HCT116 (cell line): ENCODE measurements around the gene STYXL2. TPM values are rescaled to one million over a fixed set of nuclear protein-coding genes. Genes with fewer than 3 reads are reported as not detected.

Source experiments
- ATAC-seq: fragments of 200-7000 bp; cut with Tn5 transposase; 2 replicates; pipeline ENCODE4 v1.9.1; 2020; ENCODE audit warnings: mild to moderate bottlenecking, moderate library complexity
- BruUV-seq: library from RNA; stranded (reverse); fragments of 400-500 nt; replicated peaks from 2 replicates; lab custom pipeline; 2021; lab: Mats Ljungman, UMichigan
- CTCF ChIA-PET: fragments of 300-600 bp; sonication (Branson Sonifier 250); formaldehyde crosslinking; loops from one replicate; lab custom pipeline; 2021; ENCODE audit warnings: antibody characterized with exemption; lab: Charles Lee
- POLR2A ChIA-PET: fragments of 300-600, 350-600 bp; sonication (Branson Sonifier 250); formaldehyde crosslinking; loops from one replicate; lab custom pipeline; 2021; ENCODE audit warnings: antibody characterized with exemption; lab: Charles Lee
- RAD21 ChIA-PET, 2 experiments: fragments of 300-600 bp; sonication (Branson Sonifier 250); formaldehyde crosslinking; loops; one replicate each; lab custom pipeline; 2023; ENCODE audit warnings: low total read pairs in 2 of 2; ENCODE audit not compliant: uncharacterized antibody in 2 of 2, unreplicated experiment in 2 of 2, low non-redundant PET in 1 of 2; lab: Charles Lee
- DNase-seq: peaks from one replicate; pipeline ENCODE4 v3.0.0-alpha.2; 2010; ENCODE audit warnings: low read depth, low spot score
- H2AFZ ChIP-seq: fragments of 200-600 bp; shearing (Covaris generic), sonication (generic); 2 replicates; pipeline ENCODE4 v1.6.1; 2017; ENCODE audit warnings: low read depth, mixed run types, mixed read lengths, antibody characterized with exemption, low read length; ENCODE audit not compliant: poor library complexity, severe bottlenecking
- H3K27ac ChIP-seq: 2 replicates; pipeline ENCODE4 v1.5.1; 2012; ENCODE audit warnings: low read depth, low read length
- H3K27me3 ChIP-seq: fragments of 200-600 bp; sonication (generic); 2 replicates; pipeline ENCODE4 v1.6.1; 2016; ENCODE audit warnings: mixed run types, low read length, mixed read lengths; ENCODE audit not compliant: insufficient read depth
- H3K36me3 ChIP-seq, 2 experiments: fragments of 200-500 bp in 1 of 2; fragments of 200-600 bp in 1 of 2; sonication (Bioruptor generic) in 1 of 2; sonication (generic) in 1 of 2; 2 replicates each; pipeline versions ENCODE4 v1.5.1 to v1.6.1; 2014 to 2016; ENCODE audit warnings: low read length in 2 of 2, inconsistent platforms in 1 of 2, mixed read lengths in 1 of 2, mixed run types in 1 of 2; ENCODE audit not compliant: insufficient read depth in 2 of 2, control insufficient read depth in 1 of 2
- H3K4me1 ChIP-seq, 2 experiments: fragments of 200-600 bp in 1 of 2; sonication (generic) in 1 of 2; 2 replicates each; pipeline versions ENCODE4 v1.5.1 to v1.6.1; 2012 to 2017; ENCODE audit warnings: low read length in 2 of 2, inconsistent platforms in 1 of 2, mild to moderate bottlenecking in 1 of 2, mixed read lengths in 1 of 2, mixed run types in 1 of 2, moderate library complexity in 1 of 2; ENCODE audit not compliant: insufficient read depth in 2 of 2, control insufficient read depth in 1 of 2
- H3K4me2 ChIP-seq: fragments of 200-600 bp; sonication (generic); 2 replicates; pipeline ENCODE4 v1.6.1; 2017; ENCODE audit warnings: mixed run types, low read length, mixed read lengths
- H3K4me3 ChIP-seq, 2 experiments: fragments of 200-600 bp in 1 of 2; sonication (generic) in 1 of 2; replicated peaks in 1 of 2; 2 replicates each; pipeline ENCODE4 v1.5.1; 2011 to 2016; ENCODE audit warnings: low read length in 2 of 2, control low read depth in 1 of 2, low read depth in 1 of 2, mild to moderate bottlenecking in 1 of 2, mixed read lengths in 1 of 2, mixed run types in 1 of 2
- H3K79me2 ChIP-seq: fragments of 200-600 bp; sonication (generic); 2 replicates; pipeline ENCODE4 v1.6.1; 2017; ENCODE audit warnings: mild to moderate bottlenecking, mixed run types, low read length, moderate library complexity, mixed read lengths; ENCODE audit not compliant: insufficient read depth
- H3K9ac ChIP-seq: fragments of 200-600 bp; sonication (generic); 2 replicates; pipeline ENCODE4 v1.6.1; 2016; ENCODE audit warnings: low read length, mixed read lengths
- H3K9me2 ChIP-seq: fragments of 200-600 bp; sonication (generic), shearing (Covaris generic); 2 replicates; pipeline ENCODE4 v1.6.1; 2017; ENCODE audit warnings: mixed run types, mild to moderate bottlenecking, moderate library complexity; ENCODE audit not compliant: insufficient read depth
- H3K9me3 ChIP-seq, 2 experiments: fragments of 200-500 bp in 1 of 2; fragments of 200-600 bp in 1 of 2; sonication (Bioruptor generic) in 1 of 2; sonication (generic) in 1 of 2; 2 replicates each; pipeline ENCODE4 v1.6.1; 2014 to 2017; ENCODE audit warnings: low read length in 2 of 2, mixed read lengths in 2 of 2, inconsistent platforms in 1 of 2, low read depth in 1 of 2, mild to moderate bottlenecking in 1 of 2, mixed run types in 1 of 2, moderate library complexity in 1 of 2; ENCODE audit not compliant: control insufficient read depth in 1 of 2, insufficient read depth in 1 of 2
- H4K20me1 ChIP-seq: fragments of 200-600 bp; sonication (generic), shearing (Covaris generic); 2 replicates; pipeline ENCODE4 v1.6.1; 2017; ENCODE audit warnings: mixed run types, mild to moderate bottlenecking, moderate library complexity; ENCODE audit not compliant: insufficient read depth
- ATF3 ChIP-seq: IDR thresholded peaks from 2 replicates; pipeline ENCODE4 v1.6.1; 2012
- CBX3 ChIP-seq: IDR thresholded peaks from 2 replicates; pipeline ENCODE4 v1.6.1; 2012; ENCODE audit warnings: low read depth
- CEBPB ChIP-seq: IDR thresholded peaks from 2 replicates; pipeline ENCODE4 v1.6.1; 2012; ENCODE audit warnings: low read depth
- EZH2 ChIP-seq: fragments of 200-600 bp; sonication (generic); IDR thresholded peaks from 2 replicates; pipeline ENCODE4 v1.6.1; 2017; ENCODE audit warnings: antibody characterized with exemption, mixed run types
- EZH2phosphoT487 ChIP-seq: fragments of 200-600 bp; IDR thresholded peaks from 2 replicates; pipeline ENCODE4 v1.6.1; 2018; ENCODE audit warnings: antibody characterized with exemption, borderline replicate concordance
- JUND ChIP-seq: IDR thresholded peaks from 2 replicates; pipeline ENCODE4 v1.6.1; 2012
- MAX ChIP-seq: IDR thresholded peaks from 2 replicates; pipeline ENCODE4 v1.6.1; 2012
- POLR2A ChIP-seq: IDR thresholded peaks from 2 replicates; pipeline ENCODE4 v1.7.0; 2011; ENCODE audit warnings: borderline replicate concordance; ENCODE audit not compliant: insufficient read depth, insufficient read length; ENCODE audit errors: extremely low read depth
- POLR2AphosphoS5 ChIP-seq: IDR thresholded peaks from 2 replicates; pipeline ENCODE4 v1.6.1; 2011; ENCODE audit warnings: mild to moderate bottlenecking, low read depth, low read length, moderate library complexity
- RAD21 ChIP-seq: IDR thresholded peaks from 2 replicates; pipeline ENCODE4 v1.6.1; 2012; ENCODE audit warnings: low read depth, mild to moderate bottlenecking
- SP1 ChIP-seq: IDR thresholded peaks from 2 replicates; pipeline ENCODE4 v1.6.1; 2012; ENCODE audit warnings: low read depth
- TCF7L2 ChIP-seq: IDR thresholded peaks from 2 replicates; pipeline ENCODE4 v1.7.0; 2011; ENCODE audit warnings: borderline replicate concordance, inconsistent platforms; ENCODE audit not compliant: insufficient read depth, insufficient read length; ENCODE audit errors: extremely low read depth
- YY1 ChIP-seq: IDR thresholded peaks from 2 replicates; pipeline ENCODE4 v1.6.1; 2011; ENCODE audit warnings: low read length, low read depth, moderate library complexity, mild to moderate bottlenecking; ENCODE audit not compliant: insufficient replicate concordance; ENCODE audit errors: extremely low read depth
- ZFX ChIP-seq: fragments of 450-650 bp; IDR thresholded peaks from 2 replicates; pipeline ENCODE4 v1.6.1; 2017
- intact Hi-C: fragments of 100-400 bp; cut with micrococcal nuclease; formaldehyde crosslinking; loops from 2 replicates; pipeline ENCODE4 v1.10.0; 2022
- total RNA-seq: library from RNA; stranded (reverse); gene quantifications from one replicate; pipeline ENCODE4 v1.2.1, GENCODE V29; 2021; ENCODE audit not compliant: unreplicated experiment

STYXL2 gene
- total RNA-seq, 1 experiment from 2014 or later = not detected

- Histone ChIP-seq H3K27ac (no peak overlapping the region), H3K4me2 (peak overlapping the region; percentile 24; the same call in 1 of the 2 replicates), H3K4me3 (no peak overlapping the region), H3K27me3 (no peaks in the 10 kb centered on the region), H3K4me1 (peaks cover 3 to 22% of the 10 kb centered on the region in 2 experiments; a peak in 3 of 4 replicates), H3K9ac (no peak overlapping the region), H3K9me3 (no peaks in the 10 kb centered on the region), H3K9me2 (no peaks in the 10 kb centered on the region), H2AFZ (peak overlapping the region; percentile 72), H3K79me2 (no peaks in the 10 kb centered on the region), H3K36me3 (no peaks in the 10 kb centered on the region), H4K20me1 (no peaks in the 10 kb centered on the region)
- POLR2A ChIA-PET = interaction anchor here (1.2 to 1.8 kb wide), 2 partner anchors 146 to 148 kb away, joined by 6 to 7 read pairs; no protein-coding TSS in a partner anchor
- CTCF ChIA-PET = interaction anchor here (1.0 to 8.4 kb wide), 8 partner anchors 141 to 1663 kb away, joined by 3 to 324 read pairs (median 4); no protein-coding TSS in a partner anchor
- no peak; the same call in 1 of the 2 replicates for ATAC-seq
- RAD21 ChIA-PET = interaction anchor here (0.8 to 4.5 kb wide), 3 partner anchors 104 to 147 kb away, joined by 4 to 69 read pairs (median 18); no protein-coding TSS in a partner anchor
- BruUV-seq = no TSS peak
- TF ChIP-seq CEBPB (no peak), POLR2AphosphoS5 (no peak), ATF3 (no peak), EZH2 (no peak), JUND (no peak), RAD21 (no peak), POLR2A (no peak), MAX (no peak), YY1 (no peak), TCF7L2 (no peak), EZH2phosphoT487 (no peak), CBX3 (no peak), ZFX (no peak), SP1 (no peak)
- DNase-seq = no peak
- intact Hi-C loops = loop anchor here (5.0 kb wide), 2 partner anchors 579 to 1129 kb away; no protein-coding TSS in a partner anchor
Measured at GRCh38 chr1:167056529-167057231, 37.2 kb upstream of the STYXL2 start.
